Measurements from ENCODE around the gene STXBP1.

The STXBP1 gene

DNA sequence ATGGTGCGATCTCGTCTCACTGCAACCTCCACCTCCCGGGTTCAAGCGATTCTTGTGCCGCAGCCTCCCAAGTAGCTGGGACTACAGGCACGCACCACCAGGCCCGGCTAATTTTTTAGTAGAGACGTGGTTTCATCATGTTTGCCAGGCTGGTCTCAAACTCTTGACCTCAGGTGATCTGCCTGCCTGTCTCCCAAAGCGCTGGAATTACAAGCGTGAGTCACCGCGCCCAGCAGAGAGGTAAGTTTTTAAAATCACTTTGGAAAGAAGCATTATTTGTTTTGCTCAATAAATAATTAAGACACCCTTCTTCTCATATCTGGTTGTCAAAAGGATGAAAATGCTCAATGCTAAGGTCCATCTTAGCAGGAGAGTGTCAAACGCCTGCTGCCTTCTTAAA, 48.5 kb upstream of the STXBP1 start:
- peaks cover 5% of the 10 kb centered on the region; the same call in 1 of the 2 replicates for H3K27me3 ChIP-seq (ENCODE audit: insufficient read depth, low read length)
- no peak overlapping the region for H3K4me2 ChIP-seq (ENCODE audit: low read length)
- no peak overlapping the region for H3K9ac ChIP-seq (ENCODE audit: low read length)
- no peaks in the 10 kb centered on the region for H3K79me2 ChIP-seq (ENCODE audit: insufficient read depth, low read length)
- H3K9me2 ChIP-seq (ENCODE audit: low read depth, low read length) = no peaks in the 10 kb centered on the region
- no peak overlapping the region for H3K27ac ChIP-seq (ENCODE audit: low read depth, low read length, poor library complexity, severe bottlenecking)
- no peaks in the 10 kb centered on the region for H3K4me1 ChIP-seq (ENCODE audit: insufficient read depth, low read length, severe bottlenecking)
- H3K36me3 ChIP-seq (ENCODE audit: insufficient read depth, low read length) = no peaks in the 10 kb centered on the region
- H2AFZ ChIP-seq (ENCODE audit: low read length) = no peak overlapping the region
- H3F3A ChIP-seq (ENCODE audit: insufficient read depth, low read length) = no peaks in the 10 kb centered on the region
- no peaks in the 10 kb centered on the region for H3K9me3 ChIP-seq (ENCODE audit: low read length)
- no peak overlapping the region for H3K4me3 ChIP-seq (ENCODE audit: low read depth, low read length, poor library complexity, severe bottlenecking)
- TF ChIP-seq EZH2 (IDR thresholded peaks at IDR 0.05; ENCODE audit: borderline replicate concordance, low read length) = no peak
- TF ChIP-seq, protein P1, sequence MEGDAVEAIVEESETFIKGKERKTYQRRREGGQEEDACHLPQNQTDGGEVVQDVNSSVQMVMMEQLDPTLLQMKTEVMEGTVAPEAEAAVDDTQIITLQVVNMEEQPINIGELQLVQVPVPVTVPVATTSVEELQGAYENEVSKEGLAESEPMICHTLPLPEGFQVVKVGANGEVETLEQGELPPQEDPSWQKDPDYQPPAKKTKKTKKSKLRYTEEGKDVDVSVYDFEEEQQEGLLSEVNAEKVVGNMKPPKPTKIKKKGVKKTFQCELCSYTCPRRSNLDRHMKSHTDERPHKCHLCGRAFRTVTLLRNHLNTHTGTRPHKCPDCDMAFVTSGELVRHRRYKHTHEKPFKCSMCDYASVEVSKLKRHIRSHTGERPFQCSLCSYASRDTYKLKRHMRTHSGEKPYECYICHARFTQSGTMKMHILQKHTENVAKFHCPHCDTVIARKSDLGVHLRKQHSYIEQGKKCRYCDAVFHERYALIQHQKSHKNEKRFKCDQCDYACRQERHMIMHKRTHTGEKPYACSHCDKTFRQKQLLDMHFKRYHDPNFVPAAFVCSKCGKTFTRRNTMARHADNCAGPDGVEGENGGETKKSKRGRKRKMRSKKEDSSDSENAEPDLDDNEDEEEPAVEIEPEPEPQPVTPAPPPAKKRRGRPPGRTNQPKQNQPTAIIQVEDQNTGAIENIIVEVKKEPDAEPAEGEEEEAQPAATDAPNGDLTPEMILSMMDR (IDR thresholded peaks at IDR 0.05; ENCODE audit: low read length) = no peak
- H4K20me1 ChIP-seq (ENCODE audit: insufficient read depth, low read length) = no peaks in the 10 kb centered on the region

DNA sequence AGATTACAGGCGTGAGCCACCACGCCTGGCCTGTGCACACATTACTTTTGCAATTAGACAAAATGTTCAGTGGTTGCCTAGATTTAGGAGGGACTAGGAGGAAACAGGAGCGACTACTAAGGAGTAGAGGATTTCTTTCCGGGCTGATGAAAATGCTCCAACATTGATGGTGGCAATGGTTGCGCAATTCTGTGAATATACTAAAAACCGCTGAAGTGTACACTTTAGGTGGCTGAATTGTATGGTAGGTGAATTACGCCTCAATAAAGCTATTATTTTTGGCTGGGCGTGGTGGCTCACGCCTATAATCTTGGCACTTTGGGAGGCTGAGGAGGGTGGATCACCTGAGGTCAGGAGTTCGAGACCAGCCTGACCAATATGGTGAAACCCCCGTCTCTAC, 46.8 kb upstream of the STXBP1 start:
- no peak overlapping the region for H3K27ac ChIP-seq (ENCODE audit: low read depth, low read length, poor library complexity, severe bottlenecking)
- H3K4me3 ChIP-seq (ENCODE audit: low read depth, low read length, poor library complexity, severe bottlenecking) = no peak overlapping the region
- no peak overlapping the region for H3K4me2 ChIP-seq (ENCODE audit: low read length)
- H3K79me2 ChIP-seq (ENCODE audit: insufficient read depth, low read length) = no peaks in the 10 kb centered on the region
- H3K4me1 ChIP-seq (ENCODE audit: insufficient read depth, low read length, severe bottlenecking) = peaks cover 8% of the 10 kb centered on the region
- no peaks in the 10 kb centered on the region for H3K36me3 ChIP-seq (ENCODE audit: insufficient read depth, low read length)
- no peaks in the 10 kb centered on the region; the same call in 1 of the 2 replicates for H3K27me3 ChIP-seq (ENCODE audit: insufficient read depth, low read length)
- TF ChIP-seq, protein P1 (IDR thresholded peaks at IDR 0.05; ENCODE audit: low read length) = no peak
- TF ChIP-seq EZH2 (IDR thresholded peaks at IDR 0.05; ENCODE audit: borderline replicate concordance, low read length) = no peak
- H3K9me2 ChIP-seq (ENCODE audit: low read depth, low read length) = no peaks in the 10 kb centered on the region
- H3K9me3 ChIP-seq (ENCODE audit: low read length) = no peaks in the 10 kb centered on the region
- H3K9ac ChIP-seq (ENCODE audit: low read length) = no peak overlapping the region
- no peaks in the 10 kb centered on the region for H3F3A ChIP-seq (ENCODE audit: insufficient read depth, low read length)
- H4K20me1 ChIP-seq (ENCODE audit: insufficient read depth, low read length) = no peaks in the 10 kb centered on the region
- no peak overlapping the region for H2AFZ ChIP-seq (ENCODE audit: low read length)

DNA sequence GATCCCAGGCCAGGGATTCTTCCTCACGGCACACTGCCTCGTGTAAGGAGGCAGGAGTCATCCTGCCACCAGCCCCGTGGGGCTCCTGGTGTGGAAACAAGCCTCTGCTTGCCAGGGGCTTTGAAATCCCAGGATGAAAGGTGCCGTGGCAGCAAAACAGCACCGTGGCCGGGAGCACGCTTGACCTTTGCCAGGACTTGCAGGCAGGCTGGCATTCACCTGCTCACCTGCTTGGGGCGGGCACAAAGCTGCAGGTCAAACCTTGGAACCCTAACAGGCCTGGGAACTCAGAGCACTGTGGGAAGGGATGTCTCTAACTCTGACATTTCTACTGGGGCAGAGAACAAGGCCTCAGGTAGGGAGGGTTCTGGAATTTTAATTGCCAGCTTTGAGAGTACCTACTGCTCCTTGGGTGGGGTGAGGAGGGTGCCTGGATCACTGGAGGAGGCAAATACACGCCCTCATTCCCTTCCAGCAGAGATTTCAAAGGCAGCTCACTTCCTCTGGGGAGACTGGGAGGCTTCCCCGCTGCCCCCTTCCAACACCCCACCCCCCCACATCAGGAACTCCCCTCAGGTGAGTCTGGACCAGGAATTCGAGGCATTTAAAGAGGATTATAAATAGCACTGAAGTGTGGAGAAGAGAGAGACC, 45.6 kb upstream of the STXBP1 start:
- Histone ChIP-seq H3K4me3 (ENCODE audit: low read depth, low read length, poor library complexity, severe bottlenecking) (no peak overlapping the region), H3K9ac (ENCODE audit: low read length) (no peak overlapping the region), H4K20me1 (ENCODE audit: insufficient read depth, low read length) (no peaks in the 10 kb centered on the region), H3K9me2 (ENCODE audit: low read depth, low read length) (no peaks in the 10 kb centered on the region), H3K27ac (ENCODE audit: low read depth, low read length, poor library complexity, severe bottlenecking) (no peak overlapping the region), H2AFZ (ENCODE audit: low read length) (no peak overlapping the region), H3K36me3 (ENCODE audit: insufficient read depth, low read length) (no peaks in the 10 kb centered on the region), H3K4me1 (ENCODE audit: insufficient read depth, low read length, severe bottlenecking) (peaks cover 8% of the 10 kb centered on the region), H3K79me2 (ENCODE audit: insufficient read depth, low read length) (no peaks in the 10 kb centered on the region), H3K9me3 (ENCODE audit: low read length) (no peaks in the 10 kb centered on the region), H3K27me3 (ENCODE audit: insufficient read depth, low read length) (no peaks in the 10 kb centered on the region; the same call in 1 of the 2 replicates), H3F3A (ENCODE audit: insufficient read depth, low read length) (no peaks in the 10 kb centered on the region), H3K4me2 (ENCODE audit: low read length) (no peak overlapping the region)
- TF ChIP-seq, protein P1 (IDR thresholded peaks at IDR 0.05; ENCODE audit: low read length) = no peak
- no peak for TF ChIP-seq EZH2 (IDR thresholded peaks at IDR 0.05; ENCODE audit: borderline replicate concordance, low read length)

All from OCI-LY1 (cell line).